Lung (tissue), 5 donors: ENCODE data around the gene SCD. TPM values are rescaled to one million over a fixed set of nuclear protein-coding genes. Genes with fewer than 3 reads are reported as not detected.

Experiments used
- polyA plus RNA-seq, 2 donors: library from polyadenylated mRNA; stranded (reverse); fragments of 200-250 nt; gene quantifications; one replicate each; pipeline ENCODE4 v1.2.1, GENCODE V29; 2013
- small RNA-seq: library from RNA; depleted of rRNA; stranded (forward); fragments of <200 nt; gene quantifications from one replicate; pipeline ENCODE3, GENCODE V24; 2014; ENCODE audit warnings: low replicate concordance
- total RNA-seq, 2 donors: library from RNA; depleted of rRNA in 1 of 2; stranded (reverse); fragments of >200 nt in 1 of 2; gene quantifications; one replicate each; pipeline ENCODE4 v1.2.1, GENCODE V29; 2014 to 2021
- donor health status: Bipolar disorder and iron deficiency.
- donor health status: healthy.
- donor health status: DM: yes; HTN: yes; CAD: no.

SCD gene
- total and polyA plus RNA-seq, 4 donors, result 136 to 383 (median 239) TPM

Small RNAs within 50 kb of the gene (small RNA-seq; reads per million reads assigned to genes)
- not detected for gene RF00019

Other genes starting within 250 kb of the SCD start
- gene ERLIN1, start 161.2 kb upstream of the SCD start, total RNA-seq, result 10 to 100 TPM; 24.6 to 29.9 TPM
- 10 to 100 TPM in 1 of 2 donors, 1 to 10 TPM in 1; 5.8 to 38.1 TPM for gene ERLIN1, start 161.2 kb upstream of the SCD start, polyA plus RNA-seq
- gene CHUK, start 117.6 kb upstream of the SCD start, total RNA-seq, result 10 to 100 TPM; 19.6 to 27.8 TPM
- gene CHUK, start 117.6 kb upstream of the SCD start, polyA plus RNA-seq, result 10 to 100 TPM; 11.1 to 19.3 TPM
- 10 to 100 TPM; 21.7 to 30.0 TPM for gene CWF19L1, start 79.6 kb upstream of the SCD start, total RNA-seq
- 10 to 100 TPM; 20.5 to 27.4 TPM for gene CWF19L1, start 79.6 kb upstream of the SCD start, polyA plus RNA-seq
- gene BLOC1S2, start 60.6 kb upstream of the SCD start, total RNA-seq, result 10 to 100 TPM; 18.0 to 44.4 TPM
- gene BLOC1S2, start 60.6 kb upstream of the SCD start, polyA plus RNA-seq, result 10 to 100 TPM; 49.7 to 54.2 TPM
- 1 to 10 TPM in 1 of 2 donors, under 1 TPM in 1; 0.46 to 1.1 TPM for gene PKD2L1, start 17.0 kb upstream of the SCD start, total RNA-seq
- gene PKD2L1, start 17.0 kb upstream of the SCD start, polyA plus RNA-seq, result 1 to 10 TPM in 1 of 2 donors, under 1 TPM in 1; 0.88 to 1.5 TPM
- gene WNT8B, start 115.8 kb downstream of the SCD start, total RNA-seq, result under 1 TPM in 1 of 2 donors, not detected in 1; 0.15 TPM
- under 1 TPM; 0.02 to 0.04 TPM for gene WNT8B, start 115.8 kb downstream of the SCD start, polyA plus RNA-seq
- gene SEC31B, start 172.6 kb downstream of the SCD start, total RNA-seq, result 1 to 10 TPM; 9.0 to 9.8 TPM
- gene SEC31B, start 172.6 kb downstream of the SCD start, polyA plus RNA-seq, result 10 to 100 TPM in 1 of 2 donors, 1 to 10 TPM in 1; 4.8 to 10.5 TPM
- 100 to 1,000 TPM; 122 to 145 TPM for gene NDUFB8, start 182.6 kb downstream of the SCD start, total RNA-seq
- gene NDUFB8, start 182.6 kb downstream of the SCD start, polyA plus RNA-seq, result 100 to 1,000 TPM; 290 to 369 TPM
- gene HIF1AN, start 188.7 kb downstream of the SCD start, total RNA-seq, result 10 to 100 TPM; 18.1 to 32.3 TPM
- gene HIF1AN, start 188.7 kb downstream of the SCD start, polyA plus RNA-seq, result 1 to 10 TPM; 6.9 to 9.2 TPM